Activated T-helper 2 cell treated with anti-CD3 and anti-CD28 coated beads, Interferon-gamma antibody, Interleukin-2, Interleukin-4, amounts not matched to agents 10 μg/mL and 5 μg/mL and 100 μg/mL, durations not matched to agents 14 hours and 24 hours and 36 hours (primary cell): ENCODE results near the gene ZIC2. TPM values are rescaled to one million over a fixed set of nuclear protein-coding genes. Genes with fewer than 3 reads are reported as not detected.

Experiments used
- DNase-seq: peaks from one replicate; pipeline ENCODE4 v3.0.0; 2021; ENCODE audit warnings: low spot score
- H3K27ac Mint-ChIP-seq: one replicate; pipeline ENCODE4 v1.8.0; 2021; ENCODE audit warnings: mixed read lengths
- H3K27me3 Mint-ChIP-seq: one replicate; pipeline ENCODE4 v1.8.0; 2021; ENCODE audit warnings: low read depth, mixed read lengths
- H3K36me3 Mint-ChIP-seq: one replicate; pipeline ENCODE4 v1.8.0; 2021; ENCODE audit warnings: low read depth, mixed read lengths
- H3K4me1 Mint-ChIP-seq: one replicate; pipeline ENCODE4 v1.8.0; 2021; ENCODE audit warnings: low read depth, mixed read lengths
- H3K4me3 Mint-ChIP-seq: one replicate; pipeline ENCODE4 v1.8.0; 2021; ENCODE audit warnings: low read depth, mild to moderate bottlenecking, moderate library complexity, mixed read lengths
- H3K9me3 Mint-ChIP-seq: one replicate; pipeline ENCODE4 v1.8.0; 2021; ENCODE audit warnings: mixed read lengths
- intact Hi-C: fragments of 100-400 bp; cut with micrococcal nuclease; formaldehyde crosslinking; loops from one replicate; pipeline ENCODE4 v1.15.1; 2023
- total RNA-seq: library from RNA; stranded (reverse); gene quantifications from 2 replicates; pipeline ENCODE4 v1.2.3, GENCODE V29; 2022

ZIC2 gene
- total RNA-seq, 1 donor from 2014 or later: not detected

DNA sequence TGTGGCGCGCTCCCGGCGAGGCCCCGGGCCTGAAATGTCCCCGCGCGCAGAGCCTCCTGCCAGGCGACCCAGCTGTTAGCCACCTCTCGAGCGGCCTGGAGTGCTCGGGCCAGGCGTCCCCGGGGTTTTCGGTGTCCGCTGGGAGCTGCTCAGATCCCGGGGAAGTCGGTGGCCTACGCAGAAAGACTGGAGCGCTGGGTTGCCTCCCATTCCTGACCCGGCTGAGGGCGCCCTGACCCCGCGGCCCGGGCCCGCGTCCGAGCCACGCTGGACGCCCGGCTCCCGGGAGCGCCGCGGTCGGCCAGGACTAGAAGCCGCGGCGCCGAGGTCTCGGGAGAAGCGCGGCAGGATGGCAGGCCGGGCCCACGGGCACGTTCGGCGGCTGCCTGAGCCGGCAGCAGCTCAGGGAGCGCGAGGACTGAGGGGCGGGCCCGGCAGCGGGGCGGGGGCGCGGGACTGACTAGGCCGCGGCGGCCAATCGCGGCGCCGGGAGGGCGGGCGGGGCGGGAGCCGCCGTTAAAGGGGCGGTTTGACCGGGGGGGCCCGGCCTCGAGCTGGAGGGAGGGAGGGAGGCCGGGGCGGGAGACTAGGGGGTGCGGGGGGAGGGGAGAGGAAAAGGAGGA lies 1.3 kb upstream of the ZIC2 start:
- Mint-ChIP-seq H3K9me3 (peaks cover 5% of the 10 kb centered on the region), H3K4me3 (no peak overlapping the region), H3K36me3 (no peaks in the 10 kb centered on the region), H3K4me1 (no peaks in the 10 kb centered on the region), H3K27me3 (peaks cover 66% of the 10 kb centered on the region), H3K27ac (no peak overlapping the region)
- intact Hi-C loops: loop anchor here (5.0 kb wide), 1 partner anchor 257 kb away; no protein-coding TSS in a partner anchor
- DNase-seq: no peak

DNA sequence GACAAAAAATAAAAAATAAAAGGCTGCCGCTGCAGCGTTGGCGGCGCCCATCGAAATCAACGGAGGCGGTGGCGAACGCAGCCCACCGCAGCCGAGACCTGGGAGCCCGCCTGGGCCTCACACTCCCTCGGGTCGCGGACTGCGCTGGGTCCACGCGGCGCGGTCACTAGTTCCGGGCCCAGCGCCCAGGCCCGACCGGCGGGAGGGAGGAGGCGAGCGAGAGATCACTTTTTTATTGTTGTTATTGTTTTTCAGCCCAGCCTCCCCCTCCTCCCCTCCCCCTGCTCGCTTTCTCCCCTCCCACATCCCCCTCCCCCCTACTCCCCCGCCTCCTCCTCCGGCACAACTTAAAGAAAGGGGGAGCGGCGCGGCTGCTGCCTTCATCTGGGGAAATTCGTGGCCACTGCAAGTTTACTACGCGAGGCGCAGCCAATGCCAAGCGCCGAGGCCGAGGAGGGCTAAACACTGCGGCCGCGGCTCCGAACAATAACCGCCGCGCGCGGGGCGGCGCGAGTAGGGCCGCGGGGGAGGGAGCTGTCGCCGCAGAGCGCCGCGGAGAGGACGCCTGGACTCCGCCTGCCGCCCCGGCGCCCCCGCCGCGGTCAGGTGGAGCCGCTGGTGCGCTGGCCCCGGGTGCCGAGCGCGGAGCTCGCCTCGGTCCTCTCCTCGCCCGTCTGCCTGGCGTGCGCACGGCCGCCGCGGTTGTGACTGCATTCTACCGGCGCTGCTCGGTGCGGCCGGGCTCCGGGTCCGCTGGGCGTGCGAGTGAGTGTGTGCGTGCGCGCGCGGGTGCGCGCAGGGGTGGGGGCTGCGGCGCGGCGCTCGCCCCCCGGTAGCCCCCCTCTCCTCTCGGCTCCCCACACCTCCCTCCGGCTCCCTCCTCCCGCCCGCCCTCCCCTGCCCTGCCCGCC lies 505 bp upstream of the ZIC2 start:
- Mint-ChIP-seq H3K9me3 (peaks cover 7% of the 10 kb centered on the region), H3K36me3 (peaks cover 3% of the 10 kb centered on the region), H3K27me3 (peaks cover 64% of the 10 kb centered on the region), H3K4me1 (peaks cover 2% of the 10 kb centered on the region), H3K4me3 (no peak overlapping the region), H3K27ac (no peak overlapping the region)
- intact Hi-C loops: loop anchor here (5.0 kb wide), 1 partner anchor 256 kb away; no protein-coding TSS in a partner anchor
- no peak for DNase-seq

DNA sequence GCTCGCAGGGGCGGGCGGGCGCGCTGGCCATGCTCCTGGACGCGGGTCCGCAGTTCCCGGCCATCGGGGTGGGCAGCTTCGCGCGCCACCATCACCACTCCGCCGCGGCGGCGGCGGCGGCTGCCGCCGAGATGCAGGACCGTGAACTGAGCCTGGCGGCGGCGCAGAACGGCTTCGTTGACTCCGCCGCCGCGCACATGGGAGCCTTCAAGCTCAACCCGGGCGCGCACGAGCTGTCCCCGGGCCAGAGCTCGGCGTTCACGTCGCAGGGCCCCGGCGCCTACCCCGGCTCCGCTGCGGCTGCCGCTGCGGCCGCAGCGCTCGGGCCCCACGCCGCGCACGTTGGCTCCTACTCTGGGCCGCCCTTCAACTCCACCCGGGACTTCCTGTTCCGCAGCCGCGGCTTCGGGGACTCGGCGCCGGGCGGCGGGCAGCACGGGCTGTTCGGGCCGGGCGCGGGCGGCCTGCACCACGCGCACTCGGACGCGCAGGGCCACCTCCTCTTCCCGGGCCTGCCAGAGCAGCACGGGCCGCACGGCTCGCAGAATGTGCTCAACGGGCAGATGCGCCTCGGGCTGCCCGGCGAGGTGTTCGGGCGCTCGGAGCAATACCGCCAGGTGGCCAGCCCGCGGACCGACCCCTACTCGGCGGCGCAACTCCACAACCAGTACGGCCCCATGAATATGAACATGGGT lies 599 bp downstream of the ZIC2 start:
- intact Hi-C loops: loop anchor here (5.0 kb wide), 1 partner anchor 255 kb away; no protein-coding TSS in a partner anchor
- peaks cover 64% of the 10 kb centered on the region for H3K27me3 Mint-ChIP-seq
- H3K9me3 Mint-ChIP-seq: peaks cover 9% of the 10 kb centered on the region
- no peak overlapping the region for H3K4me3 Mint-ChIP-seq
- H3K36me3 Mint-ChIP-seq: peaks cover 6% of the 10 kb centered on the region
- no peak overlapping the region for H3K27ac Mint-ChIP-seq
- H3K4me1 Mint-ChIP-seq: peaks cover 4% of the 10 kb centered on the region
- DNase-seq: no peak

DNA sequence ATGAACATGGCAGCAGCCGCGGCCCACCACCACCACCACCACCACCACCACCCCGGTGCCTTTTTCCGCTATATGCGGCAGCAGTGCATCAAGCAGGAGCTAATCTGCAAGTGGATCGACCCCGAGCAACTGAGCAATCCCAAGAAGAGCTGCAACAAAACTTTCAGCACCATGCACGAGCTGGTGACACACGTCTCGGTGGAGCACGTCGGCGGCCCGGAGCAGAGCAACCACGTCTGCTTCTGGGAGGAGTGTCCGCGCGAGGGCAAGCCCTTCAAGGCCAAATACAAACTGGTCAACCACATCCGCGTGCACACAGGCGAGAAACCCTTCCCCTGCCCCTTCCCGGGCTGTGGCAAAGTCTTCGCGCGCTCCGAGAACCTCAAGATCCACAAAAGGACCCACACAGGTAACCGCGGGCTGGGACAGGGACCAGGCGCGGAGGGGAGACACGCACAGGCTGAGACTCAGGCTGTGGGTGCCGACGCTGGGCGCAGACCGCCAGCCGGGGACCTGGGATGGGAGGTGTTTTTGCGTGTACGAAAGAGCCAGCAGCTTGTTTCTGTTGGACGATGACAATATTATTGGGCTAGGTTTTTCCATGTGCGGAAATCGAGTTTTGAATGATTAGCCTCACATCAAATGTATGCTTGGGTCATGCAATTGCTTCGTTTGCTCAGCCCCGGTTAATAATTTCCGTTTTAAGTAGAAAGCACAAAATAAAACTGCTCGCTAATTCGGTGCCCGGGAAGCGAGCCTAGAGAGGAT lies 1.3 kb downstream of the ZIC2 start:
- peaks cover 6% of the 10 kb centered on the region for H3K36me3 Mint-ChIP-seq
- peaks cover 64% of the 10 kb centered on the region for H3K27me3 Mint-ChIP-seq
- H3K9me3 Mint-ChIP-seq: peaks cover 9% of the 10 kb centered on the region
- no peak for DNase-seq
- no peak overlapping the region for H3K27ac Mint-ChIP-seq
- H3K4me1 Mint-ChIP-seq: peaks cover 4% of the 10 kb centered on the region
- intact Hi-C loops: loop anchor here (5.0 kb wide), 1 partner anchor 254 kb away; no protein-coding TSS in a partner anchor
- H3K4me3 Mint-ChIP-seq: no peak overlapping the region

DNA sequence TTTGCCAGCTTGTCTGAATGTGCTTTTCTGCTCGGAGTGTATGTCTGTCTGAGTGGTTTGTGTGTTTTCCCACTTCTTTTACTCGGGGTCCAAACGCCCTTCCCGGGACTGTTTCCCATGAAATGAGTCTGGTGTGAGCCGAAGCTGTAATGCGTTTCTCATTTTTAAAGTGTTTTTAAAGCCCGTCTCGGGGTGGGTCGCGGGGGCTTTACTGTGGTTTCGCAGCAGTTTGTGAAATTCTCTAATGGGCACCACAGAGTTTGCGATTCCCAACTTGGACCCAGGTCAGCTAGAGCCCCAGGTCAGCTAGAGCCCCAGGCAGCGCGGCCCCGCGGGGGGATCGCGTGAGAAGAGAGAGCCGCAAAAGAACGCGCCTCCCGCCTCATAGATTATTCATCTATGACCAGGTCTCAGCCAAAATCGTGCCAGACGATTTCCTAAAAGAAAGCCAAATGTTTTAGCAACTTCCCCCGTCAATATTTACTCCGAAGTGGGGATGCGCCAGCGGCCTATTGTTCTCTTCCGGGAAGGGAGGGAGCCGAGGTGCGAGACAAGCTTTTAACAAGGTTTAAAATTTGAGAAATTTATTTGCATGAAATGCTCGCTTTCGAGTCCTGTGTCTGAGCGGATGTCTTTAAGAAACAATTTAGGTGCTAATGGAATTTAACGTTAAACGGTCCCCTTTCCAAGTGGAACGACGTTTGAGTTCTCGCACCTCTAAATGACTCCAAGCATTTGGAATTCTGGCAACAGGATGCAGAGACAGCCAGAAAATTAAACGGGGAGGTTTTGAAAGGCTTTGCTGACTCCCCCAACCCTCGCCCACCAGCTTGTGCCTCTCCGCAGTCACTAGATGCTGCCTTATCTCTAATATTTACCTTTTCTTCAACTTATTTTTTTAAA lies 2.2 kb downstream of the ZIC2 start:
- H3K27me3 Mint-ChIP-seq: peaks cover 63% of the 10 kb centered on the region

DNA sequence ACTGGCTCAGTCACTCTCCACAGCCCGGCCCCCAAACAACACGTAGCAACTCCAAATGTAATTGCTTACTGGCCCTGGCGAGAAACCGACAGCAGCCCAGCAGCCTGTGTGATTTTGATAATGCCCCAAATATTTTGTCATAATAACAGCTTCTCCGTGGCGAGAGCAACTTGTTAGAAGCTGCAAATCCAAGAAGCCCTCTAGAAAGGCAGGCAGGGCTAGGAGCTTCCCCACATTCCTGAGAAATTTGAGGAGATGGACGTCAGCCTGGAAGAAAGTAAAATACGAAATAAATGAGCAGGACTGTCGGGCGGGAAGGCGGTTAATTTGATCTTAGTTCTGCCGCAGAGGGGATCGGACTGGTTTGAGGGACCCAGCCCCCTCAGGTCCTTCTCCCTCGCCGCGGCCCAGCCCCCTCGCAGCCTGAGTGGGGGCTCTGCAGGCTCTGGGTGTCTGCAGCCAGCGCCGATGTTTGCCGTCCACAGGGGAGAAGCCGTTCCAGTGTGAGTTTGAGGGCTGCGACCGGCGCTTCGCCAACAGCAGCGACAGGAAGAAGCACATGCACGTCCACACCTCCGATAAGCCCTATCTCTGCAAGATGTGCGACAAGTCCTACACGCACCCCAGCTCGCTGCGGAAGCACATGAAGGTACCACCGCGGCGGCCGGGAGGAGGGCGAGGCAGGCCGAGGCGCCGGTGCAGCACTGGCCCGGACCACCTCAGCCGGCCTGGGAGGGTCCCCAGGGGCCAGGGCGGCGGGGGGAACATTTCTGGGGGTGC lies 3.1 kb downstream of the ZIC2 start:
- Mint-ChIP-seq H3K4me3 (no peak overlapping the region), H3K4me1 (peaks cover 4% of the 10 kb centered on the region), H3K9me3 (peaks cover 9% of the 10 kb centered on the region), H3K27ac (no peak overlapping the region), H3K27me3 (peaks cover 65% of the 10 kb centered on the region), H3K36me3 (peaks cover 6% of the 10 kb centered on the region)
- no peak for DNase-seq
- intact Hi-C loops: loop anchor here (5.0 kb wide), 1 partner anchor 253 kb away; no protein-coding TSS in a partner anchor

More for the DNA sequence above, 2.2 kb downstream of the ZIC2 start:
- no peak overlapping the region for H3K4me3 Mint-ChIP-seq
- DNase-seq: no peak
- H3K9me3 Mint-ChIP-seq: peaks cover 9% of the 10 kb centered on the region
- H3K36me3 Mint-ChIP-seq: peaks cover 6% of the 10 kb centered on the region
- H3K27ac Mint-ChIP-seq: no peak overlapping the region
- peaks cover 4% of the 10 kb centered on the region for H3K4me1 Mint-ChIP-seq
- intact Hi-C loops: loop anchor here (5.0 kb wide), 1 partner anchor 254 kb away; no protein-coding TSS in a partner anchor

DNA sequence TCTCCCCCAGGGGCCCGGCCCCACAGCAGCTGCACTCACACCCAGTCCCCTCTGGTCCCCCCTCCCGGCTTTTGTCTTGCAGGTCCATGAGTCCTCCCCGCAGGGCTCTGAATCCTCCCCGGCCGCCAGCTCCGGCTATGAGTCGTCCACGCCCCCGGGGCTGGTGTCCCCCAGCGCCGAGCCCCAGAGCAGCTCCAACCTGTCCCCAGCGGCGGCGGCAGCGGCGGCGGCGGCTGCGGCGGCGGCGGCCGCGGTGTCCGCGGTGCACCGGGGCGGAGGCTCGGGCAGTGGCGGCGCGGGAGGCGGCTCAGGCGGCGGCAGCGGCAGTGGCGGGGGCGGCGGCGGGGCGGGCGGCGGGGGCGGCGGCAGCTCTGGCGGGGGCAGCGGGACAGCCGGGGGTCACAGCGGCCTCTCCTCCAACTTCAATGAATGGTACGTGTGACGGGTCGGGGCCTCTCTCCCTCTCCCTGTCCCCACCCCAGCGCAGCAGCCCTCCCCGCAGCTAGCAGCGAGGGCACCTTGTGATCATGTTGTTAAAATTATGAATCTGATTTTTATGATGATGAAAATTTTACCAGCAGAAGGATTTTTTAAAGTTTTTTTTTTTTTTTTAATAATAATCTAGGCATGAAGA lies 3.8 kb downstream of the ZIC2 start:
- Mint-ChIP-seq H3K27ac (no peak overlapping the region), H3K27me3 (peaks cover 70% of the 10 kb centered on the region), H3K4me1 (peaks cover 6% of the 10 kb centered on the region), H3K36me3 (peaks cover 6% of the 10 kb centered on the region), H3K9me3 (peaks cover 9% of the 10 kb centered on the region), H3K4me3 (no peak overlapping the region)
- DNase-seq: no peak
- intact Hi-C loops: no loop called here

DNA sequence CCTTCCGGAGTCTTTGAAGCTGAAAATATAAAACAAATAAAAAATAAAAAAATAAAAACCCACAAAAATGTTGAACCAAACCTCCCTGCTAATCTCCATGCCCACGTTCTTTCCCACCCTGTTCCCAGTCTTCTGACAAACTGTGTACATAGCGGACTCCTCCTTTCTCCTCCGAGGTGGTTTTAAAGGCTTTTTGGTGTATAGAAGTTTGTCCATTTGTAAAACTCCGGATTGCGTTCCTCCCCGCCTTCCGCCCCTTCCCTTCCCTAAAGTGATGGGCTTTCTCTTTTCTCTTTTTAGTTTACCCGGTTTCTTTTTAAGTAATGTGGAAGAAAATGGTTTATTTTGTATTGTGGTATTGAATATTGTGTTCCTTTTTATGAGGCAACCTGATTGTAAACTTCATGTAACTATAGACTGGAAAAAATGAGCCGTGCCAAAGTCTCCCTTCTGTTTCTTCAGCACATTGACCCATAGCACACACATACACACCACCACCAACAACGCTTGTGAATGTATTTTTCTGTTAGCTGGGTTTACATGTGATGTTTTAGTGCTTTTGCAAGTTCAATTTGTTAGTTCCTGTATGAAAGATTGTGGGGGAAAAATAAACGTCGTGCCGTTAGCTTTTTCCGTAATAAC lies 4.4 kb downstream of the ZIC2 start:
- no peak overlapping the region for H3K4me3 Mint-ChIP-seq
- H3K36me3 Mint-ChIP-seq: peaks cover 6% of the 10 kb centered on the region
- peaks cover 75% of the 10 kb centered on the region for H3K27me3 Mint-ChIP-seq
- no peak for DNase-seq
- H3K4me1 Mint-ChIP-seq: peaks cover 6% of the 10 kb centered on the region
- peak overlapping the region; percentile 46 for H3K27ac Mint-ChIP-seq
- peaks cover 9% of the 10 kb centered on the region for H3K9me3 Mint-ChIP-seq
- intact Hi-C loops: loop anchor here (2.0 kb wide), 1 partner anchor 27 kb away; no protein-coding TSS in a partner anchor

DNA sequence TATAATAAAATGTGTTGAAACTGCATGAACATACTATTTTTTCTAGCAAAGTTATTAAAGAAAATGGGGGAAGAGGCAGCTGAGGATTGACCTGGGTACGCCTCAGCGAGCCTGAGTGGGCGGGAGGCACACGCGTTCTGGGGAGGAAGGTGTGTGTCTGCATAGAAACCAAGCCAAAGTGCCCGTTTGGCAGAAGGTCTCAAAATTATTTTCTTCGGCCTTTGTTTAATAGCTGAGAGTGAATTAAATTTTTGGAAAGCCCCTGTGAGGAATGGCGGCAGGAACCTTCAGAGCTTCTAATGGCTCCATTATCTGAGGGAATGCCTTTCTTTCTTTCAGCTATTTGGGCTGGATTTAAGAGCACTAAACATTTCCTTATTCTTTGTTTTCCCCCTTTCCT lies 5.2 kb downstream of the ZIC2 start:
- Mint-ChIP-seq H3K36me3 (peaks cover 6% of the 10 kb centered on the region), H3K4me3 (no peak overlapping the region), H3K27me3 (peaks cover 81% of the 10 kb centered on the region), H3K27ac (no peak overlapping the region), H3K9me3 (peaks cover 9% of the 10 kb centered on the region), H3K4me1 (peaks cover 6% of the 10 kb centered on the region)
- intact Hi-C loops: loop anchor here (2.0 kb wide), 1 partner anchor 28 kb away; no protein-coding TSS in a partner anchor
- no peak for DNase-seq
